Heart left ventricle (tissue), 13 donors: ENCODE data around the gene TPSD1.

Experiments used
- POLR2A ChIP-seq, 2 donors: fragments of 450-650 bp; IDR thresholded peaks; one replicate each; pipeline ENCODE4 v1.6.1; 2017; ENCODE audit warnings: antibody characterized with exemption in 2 of 2, mild to moderate bottlenecking in 2 of 2, moderate library complexity in 2 of 2
- TF ChIP-seq, protein P1 (sequence below), 12 donors: fragments of 200-600 bp; sonication (generic) in 4 of 12; IDR thresholded peaks; one replicate each; pipeline versions ENCODE4 v1.5.0 to v1.8.0; 2018 to 2022; ENCODE audit warnings: antibody characterized with exemption in 12 of 12, mild to moderate bottlenecking in 5 of 12
- donor health status: ischemic (EF 13 %, LVEDD 7.1; RV severe dilation, severe dysfunction).
- donor health status: DM: no; HTN: yes; CAD: no.
- donor health status: DM: no; HTN: no; CAD: no.
- donor health status: ischemic (EF 25% LVEDD 6.9; RV normal size, moderate dysfunction).
- donor health status: ischemic (EF 25% LVEDD 5.7; RV mildly dilated, moderate dysfunction).
- donor health status: ischemic (EF 35%, LVEDD 5.7; RV mildly dilated, moderate dysfunction).
- donor health status: nonischemic (EF 11% LVEDD 7.7; RV severe dilation, severe dysfunction).
- donor health status: DM: yes; HTN: yes; CAD: no.
- donor health status: PGD.
- donor health status: ischemic (EF 29% LVEDD 5.4; RV normal size, mild dysfunction).
- donor health status: nonischemic (EF 23%, LVEDD 6.1; RV moderate dilation, normal function).

DNA sequence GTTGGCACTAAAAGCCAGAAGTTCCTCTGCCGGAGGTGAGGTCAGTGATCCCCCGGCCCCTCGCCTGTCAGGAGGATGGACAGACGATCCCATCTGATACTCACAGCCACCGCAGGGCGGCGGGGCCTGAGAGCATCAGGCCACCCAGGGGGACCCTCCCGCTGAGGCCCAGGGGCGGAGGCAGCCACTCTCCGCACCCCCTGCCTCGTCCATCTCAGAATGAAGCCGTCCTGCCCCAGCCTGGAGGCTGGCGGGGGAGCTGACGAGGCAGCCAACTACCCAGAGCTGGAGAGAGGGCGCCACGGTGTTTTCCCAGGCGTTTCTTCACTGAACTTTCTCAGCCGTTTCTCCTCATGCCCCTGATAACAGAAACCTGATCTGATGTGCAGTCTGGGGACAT lies 22.6 kb downstream of the TPSD1 start:
- TF ChIP-seq, protein P1, sequence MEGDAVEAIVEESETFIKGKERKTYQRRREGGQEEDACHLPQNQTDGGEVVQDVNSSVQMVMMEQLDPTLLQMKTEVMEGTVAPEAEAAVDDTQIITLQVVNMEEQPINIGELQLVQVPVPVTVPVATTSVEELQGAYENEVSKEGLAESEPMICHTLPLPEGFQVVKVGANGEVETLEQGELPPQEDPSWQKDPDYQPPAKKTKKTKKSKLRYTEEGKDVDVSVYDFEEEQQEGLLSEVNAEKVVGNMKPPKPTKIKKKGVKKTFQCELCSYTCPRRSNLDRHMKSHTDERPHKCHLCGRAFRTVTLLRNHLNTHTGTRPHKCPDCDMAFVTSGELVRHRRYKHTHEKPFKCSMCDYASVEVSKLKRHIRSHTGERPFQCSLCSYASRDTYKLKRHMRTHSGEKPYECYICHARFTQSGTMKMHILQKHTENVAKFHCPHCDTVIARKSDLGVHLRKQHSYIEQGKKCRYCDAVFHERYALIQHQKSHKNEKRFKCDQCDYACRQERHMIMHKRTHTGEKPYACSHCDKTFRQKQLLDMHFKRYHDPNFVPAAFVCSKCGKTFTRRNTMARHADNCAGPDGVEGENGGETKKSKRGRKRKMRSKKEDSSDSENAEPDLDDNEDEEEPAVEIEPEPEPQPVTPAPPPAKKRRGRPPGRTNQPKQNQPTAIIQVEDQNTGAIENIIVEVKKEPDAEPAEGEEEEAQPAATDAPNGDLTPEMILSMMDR (IDR thresholded peaks at IDR 0.05): no peak
- no peak for TF ChIP-seq POLR2A (IDR thresholded peaks at IDR 0.05)
